ENCODE results near the gene REV1.

DNA sequence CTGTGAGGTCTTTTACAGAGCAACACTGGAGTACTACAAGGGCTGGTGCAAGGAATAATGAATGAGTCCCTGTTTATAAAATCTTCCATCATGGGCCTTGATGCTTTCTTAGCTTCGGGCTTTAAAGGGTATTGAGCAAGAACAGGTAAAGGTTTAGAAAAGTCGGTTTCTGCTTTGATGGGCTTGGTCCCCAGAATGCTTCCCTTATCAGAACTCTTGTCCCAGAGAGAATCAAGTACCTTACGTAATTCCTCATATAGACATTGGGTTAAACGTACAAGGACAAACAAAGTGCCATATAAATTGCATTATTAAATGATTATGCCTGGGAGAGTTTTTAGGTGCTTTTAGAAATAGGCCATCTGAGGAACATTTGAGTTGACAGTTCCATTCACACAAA is 24.5 kb upstream of the REV1 start:
- TF ChIP-seq, protein P1, sequence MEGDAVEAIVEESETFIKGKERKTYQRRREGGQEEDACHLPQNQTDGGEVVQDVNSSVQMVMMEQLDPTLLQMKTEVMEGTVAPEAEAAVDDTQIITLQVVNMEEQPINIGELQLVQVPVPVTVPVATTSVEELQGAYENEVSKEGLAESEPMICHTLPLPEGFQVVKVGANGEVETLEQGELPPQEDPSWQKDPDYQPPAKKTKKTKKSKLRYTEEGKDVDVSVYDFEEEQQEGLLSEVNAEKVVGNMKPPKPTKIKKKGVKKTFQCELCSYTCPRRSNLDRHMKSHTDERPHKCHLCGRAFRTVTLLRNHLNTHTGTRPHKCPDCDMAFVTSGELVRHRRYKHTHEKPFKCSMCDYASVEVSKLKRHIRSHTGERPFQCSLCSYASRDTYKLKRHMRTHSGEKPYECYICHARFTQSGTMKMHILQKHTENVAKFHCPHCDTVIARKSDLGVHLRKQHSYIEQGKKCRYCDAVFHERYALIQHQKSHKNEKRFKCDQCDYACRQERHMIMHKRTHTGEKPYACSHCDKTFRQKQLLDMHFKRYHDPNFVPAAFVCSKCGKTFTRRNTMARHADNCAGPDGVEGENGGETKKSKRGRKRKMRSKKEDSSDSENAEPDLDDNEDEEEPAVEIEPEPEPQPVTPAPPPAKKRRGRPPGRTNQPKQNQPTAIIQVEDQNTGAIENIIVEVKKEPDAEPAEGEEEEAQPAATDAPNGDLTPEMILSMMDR (IDR thresholded peaks at IDR 0.05) = no peak
- no peak for TF ChIP-seq POLR2A (IDR thresholded peaks at IDR 0.05)
